Measurements from ENCODE around the gene TOM1L2. TPM values are rescaled to one million over a fixed set of nuclear protein-coding genes. Genes with fewer than 3 reads are reported as not detected.

Gene TOM1L2
- total RNA-seq, result 100 to 1,000 TPM in 1 of 4 donors, 10 to 100 TPM in 3; 55.5 to 118 (median 73.3) TPM

DNA sequence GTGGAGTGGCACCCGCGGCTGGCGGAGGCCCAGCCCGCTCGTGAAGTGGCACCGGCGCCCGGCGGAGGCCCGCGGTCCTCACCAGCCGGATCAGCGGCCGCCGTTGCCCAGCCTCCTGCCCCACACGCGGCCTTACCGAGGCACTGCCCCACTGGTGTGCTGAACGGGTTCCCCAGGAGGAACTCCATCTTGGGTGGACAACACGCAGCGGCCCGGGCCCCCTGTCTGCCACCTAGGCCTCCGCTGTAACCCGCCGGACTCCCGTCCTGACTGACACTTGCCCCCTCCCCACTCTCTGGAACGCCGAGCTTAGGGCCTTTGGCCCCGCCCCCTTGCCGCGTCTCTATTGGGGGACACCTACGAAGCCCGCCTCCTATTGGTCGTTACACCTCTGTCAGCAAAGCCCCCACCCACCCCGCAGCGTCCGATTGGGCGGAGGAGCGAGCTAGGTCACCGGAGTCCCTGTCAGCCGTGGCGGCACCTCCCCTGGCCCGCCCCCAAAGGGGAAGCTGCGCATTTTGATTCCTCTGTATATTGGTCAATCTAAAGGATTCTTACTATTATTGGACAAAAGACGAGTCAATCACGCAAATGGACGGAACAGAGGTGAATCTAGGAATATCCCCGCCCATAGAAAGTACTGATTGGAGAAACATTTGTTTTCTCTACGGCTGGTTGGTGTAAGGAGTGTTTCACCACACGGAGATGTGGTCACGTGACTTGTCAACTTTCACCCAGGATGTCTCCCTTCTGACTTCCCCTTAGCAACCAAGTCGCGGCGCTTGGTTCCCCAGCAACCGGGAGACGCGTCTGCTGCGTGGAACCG, at the start of gene TOM1L2, which contains the start of gene DRC3:
Gene TOM1L2 (minus strand): TSS at position 275 of the 826 bp plus-strand sequence. CDS start 87 bp downstream, at position 188.
Gene DRC3 (plus strand): TSS at position 737 of the 826 bp plus-strand sequence. CDS start 4,737 bp downstream, outside the sequence.
- intact Hi-C loops (cut with DNase I), result no loop called here
- WGBS, 2 donors, result 0% methylated on average over 13 to 16 of the region's 59 CpGs
- Histone ChIP-seq H3K27ac (peak within 1 kb of the TSS; percentile 91 to 99 (median 98)), H3K9me3 (no peaks in the 10 kb centered on the region), H3K4me3 (peak within 1 kb of the TSS; percentile 68 to 98 (median 90)), H3K36me3 (no peaks in the 10 kb centered on the region), H3K4me1 (peaks cover 17 to 54% (median 20%) of the 10 kb centered on the region in 3 donors), H3K27me3 (no peaks in the 10 kb centered on the region)
- peak in 3 of 4 donors; percentile 87 to 97 (median 95) for TF ChIP-seq POLR2A (IDR thresholded peaks at IDR 0.05)
- TF ChIP-seq, protein P1, sequence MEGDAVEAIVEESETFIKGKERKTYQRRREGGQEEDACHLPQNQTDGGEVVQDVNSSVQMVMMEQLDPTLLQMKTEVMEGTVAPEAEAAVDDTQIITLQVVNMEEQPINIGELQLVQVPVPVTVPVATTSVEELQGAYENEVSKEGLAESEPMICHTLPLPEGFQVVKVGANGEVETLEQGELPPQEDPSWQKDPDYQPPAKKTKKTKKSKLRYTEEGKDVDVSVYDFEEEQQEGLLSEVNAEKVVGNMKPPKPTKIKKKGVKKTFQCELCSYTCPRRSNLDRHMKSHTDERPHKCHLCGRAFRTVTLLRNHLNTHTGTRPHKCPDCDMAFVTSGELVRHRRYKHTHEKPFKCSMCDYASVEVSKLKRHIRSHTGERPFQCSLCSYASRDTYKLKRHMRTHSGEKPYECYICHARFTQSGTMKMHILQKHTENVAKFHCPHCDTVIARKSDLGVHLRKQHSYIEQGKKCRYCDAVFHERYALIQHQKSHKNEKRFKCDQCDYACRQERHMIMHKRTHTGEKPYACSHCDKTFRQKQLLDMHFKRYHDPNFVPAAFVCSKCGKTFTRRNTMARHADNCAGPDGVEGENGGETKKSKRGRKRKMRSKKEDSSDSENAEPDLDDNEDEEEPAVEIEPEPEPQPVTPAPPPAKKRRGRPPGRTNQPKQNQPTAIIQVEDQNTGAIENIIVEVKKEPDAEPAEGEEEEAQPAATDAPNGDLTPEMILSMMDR (IDR thresholded peaks at IDR 0.05), result peak in 3 of 6 experiments; percentile 6 to 42 (median 18)
- DNase-seq, result peak; percentile 100

GRCh38 chr17:18021372-18021771, 49.2 kb upstream of the TOM1L2 start:
- Histone ChIP-seq H3K27me3 (no peaks in the 10 kb centered on the region), H3K27ac (no peak overlapping the region), H3K9me3 (no peaks in the 10 kb centered on the region), H3K36me3 (peaks cover 0 to 83% (median 0%) of the 10 kb centered on the region in 3 donors), H3K4me3 (no peak overlapping the region), H3K4me1 (peaks cover 0 to 22% (median 0%) of the 10 kb centered on the region in 3 donors)
- WGBS, 2 donors, result 87 to 88% methylated on average over 3 to 4 of the region's 5 CpGs
- TF ChIP-seq, protein P1 (IDR thresholded peaks at IDR 0.05), result no peak
- no peak for TF ChIP-seq POLR2A (IDR thresholded peaks at IDR 0.05)
- intact Hi-C loops (cut with DNase I), result no loop called here
- DNase-seq, result no peak

DNA sequence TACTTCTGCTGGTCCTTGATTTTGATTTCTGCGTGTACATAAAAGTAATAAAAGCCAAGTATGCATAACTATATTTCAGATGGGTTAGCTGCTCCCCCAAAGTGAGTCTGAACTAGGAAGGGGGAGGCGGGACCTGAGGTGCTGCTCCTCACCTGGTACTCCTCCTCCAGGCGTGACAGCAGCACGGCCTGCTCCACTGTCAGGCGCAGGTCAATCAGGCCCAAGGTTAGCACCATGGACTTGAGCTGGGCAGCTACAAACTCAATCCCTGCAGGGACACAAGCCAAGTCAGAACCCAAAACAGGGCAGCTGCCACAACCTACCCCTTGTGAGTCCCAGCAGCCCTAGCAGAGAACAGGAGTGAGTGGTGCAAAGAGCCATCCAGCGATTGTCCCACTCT, 48.8 kb upstream of the TOM1L2 start:
- H3K27ac ChIP-seq, result no peak overlapping the region
- H3K36me3 ChIP-seq, result peaks cover 0 to 81% (median 0%) of the 10 kb centered on the region in 3 donors
- H3K9me3 ChIP-seq, result no peaks in the 10 kb centered on the region
- WGBS, 2 donors, result 91 to 100% methylated on average over 1 to 5 of the region's 6 CpGs
- TF ChIP-seq, protein P1 (IDR thresholded peaks at IDR 0.05), result no peak
- TF ChIP-seq POLR2A (IDR thresholded peaks at IDR 0.05), result no peak
- no peaks in the 10 kb centered on the region for H3K27me3 ChIP-seq
- no peak overlapping the region for H3K4me3 ChIP-seq
- DNase-seq, result no peak
- H3K4me1 ChIP-seq, result peaks cover 0 to 18% (median 0%) of the 10 kb centered on the region in 3 donors
- intact Hi-C loops (cut with DNase I), result no loop called here

- Histone ChIP-seq H3K27ac (no peak overlapping the region), H3K4me3 (no peak overlapping the region), H3K27me3 (no peaks in the 10 kb centered on the region), H3K4me1 (peaks cover 0 to 10% (median 0%) of the 10 kb centered on the region in 3 donors), H3K36me3 (peaks cover 3 to 84% (median 4%) of the 10 kb centered on the region in 3 donors), H3K9me3 (no peaks in the 10 kb centered on the region)
- intact Hi-C loops (cut with DNase I), result loop anchor here (10.0 kb wide), 1 partner anchor 125 kb away; no protein-coding TSS in a partner anchor
- 75 to 89% methylated on average over 2 of the region's 2 CpGs for WGBS, 2 donors
- DNase-seq, result no peak
- no peak for TF ChIP-seq POLR2A (IDR thresholded peaks at IDR 0.05)
- TF ChIP-seq, protein P1 (IDR thresholded peaks at IDR 0.05), result no peak
These were observed 47.6 kb upstream of the TOM1L2 start for GRCh38 chr17:18019838-18020154.

DNA sequence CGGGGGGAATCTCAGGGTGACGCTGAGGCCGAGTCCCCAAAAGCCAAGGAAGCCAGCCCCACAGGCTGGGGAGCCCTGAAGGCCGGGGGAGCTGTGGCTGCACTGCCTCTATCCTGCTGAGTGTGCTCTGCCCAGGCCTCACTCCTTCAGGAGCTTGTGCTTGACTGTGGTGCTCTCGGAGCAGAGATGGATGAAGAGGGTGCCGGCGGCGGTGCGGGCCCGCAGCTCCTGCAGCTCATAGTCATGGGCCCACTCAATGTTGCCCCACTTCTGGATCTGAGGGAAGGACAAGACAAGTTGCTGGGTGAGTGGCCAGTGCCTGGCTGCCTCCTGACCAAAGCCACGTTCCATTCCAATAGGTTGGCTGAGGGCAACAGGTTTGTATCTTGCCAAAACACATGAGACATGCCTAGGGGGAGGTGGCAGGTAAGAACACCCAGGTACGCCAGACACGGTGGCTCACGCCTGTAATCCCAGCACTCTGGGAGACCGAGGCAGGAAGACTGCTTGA, 46.3 kb upstream of the TOM1L2 start:
- no peak for DNase-seq
- no peaks in the 10 kb centered on the region for H3K9me3 ChIP-seq
- intact Hi-C loops (cut with DNase I), result loop anchor here (10.0 kb wide), 1 partner anchor 124 kb away; no protein-coding TSS in a partner anchor
- peaks cover 3 to 75% (median 4%) of the 10 kb centered on the region in 3 donors for H3K36me3 ChIP-seq
- no peak for TF ChIP-seq POLR2A (IDR thresholded peaks at IDR 0.05)
- TF ChIP-seq, protein P1 (IDR thresholded peaks at IDR 0.05), result no peak
- WGBS, 2 donors, result 98 to 100% methylated on average over 4 to 8 of the region's 15 CpGs
- no peaks in the 10 kb centered on the region for H3K27me3 ChIP-seq
- H3K4me1 ChIP-seq, result peaks cover 0 to 10% (median 0%) of the 10 kb centered on the region in 3 donors
- H3K4me3 ChIP-seq, result no peak overlapping the region
- no peak overlapping the region for H3K27ac ChIP-seq
